Astrocyte (in vitro differentiated cells and primary cell): Measurements from ENCODE around the gene TYK2.

Source experiments
- EZH2 ChIP-seq: IDR thresholded peaks from 2 replicates; pipeline ENCODE4 v1.6.1; 2012; ENCODE audit warnings: mild to moderate bottlenecking, low read length, inconsistent platforms; ENCODE audit not compliant: insufficient read depth
- TF ChIP-seq, protein P1 (sequence below): IDR thresholded peaks from 2 replicates; pipeline ENCODE4 v1.5.1; 2011; ENCODE audit warnings: low read depth, mild to moderate bottlenecking, inconsistent platforms, low read length, moderate library complexity; ENCODE audit not compliant: insufficient read depth

DNA sequence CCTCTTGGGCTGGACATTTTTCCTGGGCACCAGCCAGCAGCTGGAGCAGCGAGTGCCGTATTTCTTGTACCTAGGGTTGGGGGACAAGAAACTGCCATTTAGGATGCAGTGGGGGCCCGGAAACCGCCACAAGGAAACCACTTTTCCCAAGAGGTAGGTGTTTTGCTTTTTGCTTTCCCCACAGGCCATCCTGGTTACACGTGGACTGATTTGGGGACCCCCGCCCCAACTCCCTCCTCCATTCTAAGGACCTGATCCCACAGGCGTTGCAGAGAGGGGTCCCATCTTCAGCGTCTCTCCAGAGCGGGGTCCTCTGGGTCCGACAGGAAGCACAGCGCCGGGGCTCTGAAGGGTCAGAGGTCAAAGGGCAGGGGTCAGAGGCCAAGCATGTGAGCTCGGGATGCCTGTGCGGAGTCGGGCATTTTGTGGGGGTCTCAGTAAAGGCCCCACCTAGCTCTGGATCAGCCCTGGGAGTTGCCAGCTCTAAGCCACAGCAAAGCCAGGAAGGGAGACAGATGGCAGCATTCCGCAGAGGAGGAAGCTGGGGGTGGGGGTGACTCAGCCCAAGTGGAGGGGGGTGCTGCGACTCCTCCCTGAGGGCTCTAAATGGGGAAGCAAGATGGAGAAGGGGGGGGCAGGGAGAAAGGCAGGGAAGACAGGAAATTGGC, 75.1 kb downstream of the TYK2 start:
- TF ChIP-seq, protein P1, sequence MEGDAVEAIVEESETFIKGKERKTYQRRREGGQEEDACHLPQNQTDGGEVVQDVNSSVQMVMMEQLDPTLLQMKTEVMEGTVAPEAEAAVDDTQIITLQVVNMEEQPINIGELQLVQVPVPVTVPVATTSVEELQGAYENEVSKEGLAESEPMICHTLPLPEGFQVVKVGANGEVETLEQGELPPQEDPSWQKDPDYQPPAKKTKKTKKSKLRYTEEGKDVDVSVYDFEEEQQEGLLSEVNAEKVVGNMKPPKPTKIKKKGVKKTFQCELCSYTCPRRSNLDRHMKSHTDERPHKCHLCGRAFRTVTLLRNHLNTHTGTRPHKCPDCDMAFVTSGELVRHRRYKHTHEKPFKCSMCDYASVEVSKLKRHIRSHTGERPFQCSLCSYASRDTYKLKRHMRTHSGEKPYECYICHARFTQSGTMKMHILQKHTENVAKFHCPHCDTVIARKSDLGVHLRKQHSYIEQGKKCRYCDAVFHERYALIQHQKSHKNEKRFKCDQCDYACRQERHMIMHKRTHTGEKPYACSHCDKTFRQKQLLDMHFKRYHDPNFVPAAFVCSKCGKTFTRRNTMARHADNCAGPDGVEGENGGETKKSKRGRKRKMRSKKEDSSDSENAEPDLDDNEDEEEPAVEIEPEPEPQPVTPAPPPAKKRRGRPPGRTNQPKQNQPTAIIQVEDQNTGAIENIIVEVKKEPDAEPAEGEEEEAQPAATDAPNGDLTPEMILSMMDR: no peak
- TF ChIP-seq EZH2: no peak
